Middle frontal gyrus (tissue), 1 donor: ENCODE results near the gene HAND2.

ENCODE experiments used
- DNase-seq: peaks from one replicate; pipeline ENCODE4 v3.0.0-alpha.2; 2015; ENCODE audit warnings: low spot score; ENCODE audit errors: extremely low spot score

The HAND2 gene

GRCh38 chr4:173536808-173537429 is 6.9 kb upstream of the HAND2 start:
- no peak for DNase-seq

- no peak for DNase-seq
Measured at GRCh38 chr4:173535957-173536356, 5.9 kb upstream of the HAND2 start.

- no peak for DNase-seq
Measured at GRCh38 chr4:173535165-173535902, 5.3 kb upstream of the HAND2 start.

- DNase-seq = no peak
Measured at GRCh38 chr4:173534434-173534833, 4.4 kb upstream of the HAND2 start.

GRCh38 chr4:173532725-173533511 is 2.9 kb upstream of the HAND2 start:
- DNase-seq = no peak

GRCh38 chr4:173531086-173531965 is 1.3 kb upstream of the HAND2 start:
- no peak for DNase-seq

- no peak for DNase-seq
Measured at GRCh38 chr4:173530326-173531085, 477 bp upstream of the HAND2 start.

GRCh38 chr4:173528378-173529321 is 1.4 kb downstream of the HAND2 start:
- no peak for DNase-seq

- DNase-seq = no peak
Measured at GRCh38 chr4:173527103-173527891, 2.7 kb downstream of the HAND2 start.

- DNase-seq = no peak
Measured at GRCh38 chr4:173526724-173527102, 3.3 kb downstream of the HAND2 start.

- DNase-seq = no peak
Measured at GRCh38 chr4:173526027-173526482, 4.0 kb downstream of the HAND2 start.

- DNase-seq = no peak
Measured at GRCh38 chr4:173525118-173526011, 4.7 kb downstream of the HAND2 start.

GRCh38 chr4:173524218-173525117 is 5.6 kb downstream of the HAND2 start:
- no peak for DNase-seq

GRCh38 chr4:173522951-173523395 is 7.1 kb downstream of the HAND2 start:
- DNase-seq = no peak

- DNase-seq = no peak
Measured at GRCh38 chr4:173522160-173522950, 7.7 kb downstream of the HAND2 start.
